ENCODE results near the gene PIK3R2. TPM values are rescaled to one million over a fixed set of nuclear protein-coding genes. Genes with fewer than 3 reads are reported as not detected.

PIK3R2 gene
- total and polyA plus RNA-seq, 2 of the 13 experiments (the other 11 are each of a cell fraction or from before 2014, with no cell fraction given), result 18.6 to 25.3 TPM

GRCh38 chr19:18109341-18109732 is 43.6 kb upstream of the PIK3R2 start (continued):
- TF ChIP-seq, protein P1, sequence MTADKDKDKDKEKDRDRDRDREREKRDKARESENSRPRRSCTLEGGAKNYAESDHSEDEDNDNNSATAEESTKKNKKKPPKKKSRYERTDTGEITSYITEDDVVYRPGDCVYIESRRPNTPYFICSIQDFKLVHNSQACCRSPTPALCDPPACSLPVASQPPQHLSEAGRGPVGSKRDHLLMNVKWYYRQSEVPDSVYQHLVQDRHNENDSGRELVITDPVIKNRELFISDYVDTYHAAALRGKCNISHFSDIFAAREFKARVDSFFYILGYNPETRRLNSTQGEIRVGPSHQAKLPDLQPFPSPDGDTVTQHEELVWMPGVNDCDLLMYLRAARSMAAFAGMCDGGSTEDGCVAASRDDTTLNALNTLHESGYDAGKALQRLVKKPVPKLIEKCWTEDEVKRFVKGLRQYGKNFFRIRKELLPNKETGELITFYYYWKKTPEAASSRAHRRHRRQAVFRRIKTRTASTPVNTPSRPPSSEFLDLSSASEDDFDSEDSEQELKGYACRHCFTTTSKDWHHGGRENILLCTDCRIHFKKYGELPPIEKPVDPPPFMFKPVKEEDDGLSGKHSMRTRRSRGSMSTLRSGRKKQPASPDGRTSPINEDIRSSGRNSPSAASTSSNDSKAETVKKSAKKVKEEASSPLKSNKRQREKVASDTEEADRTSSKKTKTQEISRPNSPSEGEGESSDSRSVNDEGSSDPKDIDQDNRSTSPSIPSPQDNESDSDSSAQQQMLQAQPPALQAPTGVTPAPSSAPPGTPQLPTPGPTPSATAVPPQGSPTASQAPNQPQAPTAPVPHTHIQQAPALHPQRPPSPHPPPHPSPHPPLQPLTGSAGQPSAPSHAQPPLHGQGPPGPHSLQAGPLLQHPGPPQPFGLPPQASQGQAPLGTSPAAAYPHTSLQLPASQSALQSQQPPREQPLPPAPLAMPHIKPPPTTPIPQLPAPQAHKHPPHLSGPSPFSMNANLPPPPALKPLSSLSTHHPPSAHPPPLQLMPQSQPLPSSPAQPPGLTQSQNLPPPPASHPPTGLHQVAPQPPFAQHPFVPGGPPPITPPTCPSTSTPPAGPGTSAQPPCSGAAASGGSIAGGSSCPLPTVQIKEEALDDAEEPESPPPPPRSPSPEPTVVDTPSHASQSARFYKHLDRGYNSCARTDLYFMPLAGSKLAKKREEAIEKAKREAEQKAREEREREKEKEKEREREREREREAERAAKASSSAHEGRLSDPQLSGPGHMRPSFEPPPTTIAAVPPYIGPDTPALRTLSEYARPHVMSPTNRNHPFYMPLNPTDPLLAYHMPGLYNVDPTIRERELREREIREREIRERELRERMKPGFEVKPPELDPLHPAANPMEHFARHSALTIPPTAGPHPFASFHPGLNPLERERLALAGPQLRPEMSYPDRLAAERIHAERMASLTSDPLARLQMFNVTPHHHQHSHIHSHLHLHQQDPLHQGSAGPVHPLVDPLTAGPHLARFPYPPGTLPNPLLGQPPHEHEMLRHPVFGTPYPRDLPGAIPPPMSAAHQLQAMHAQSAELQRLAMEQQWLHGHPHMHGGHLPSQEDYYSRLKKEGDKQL (CRISPR knock-in tag; IDR thresholded peaks at IDR 0.05; ENCODE audit: low read depth), result no peak
- TF ChIP-seq SCMH1 (CRISPR knock-in tag; IDR thresholded peaks at IDR 0.05; ENCODE audit: borderline replicate concordance) (no peak), AGO1 (IDR thresholded peaks at IDR 0.05; ENCODE audit: low read depth, low read length, poor library complexity, severe bottlenecking) (no peak), ZNF33B (CRISPR knock-in tag; IDR thresholded peaks at IDR 0.05) (no peak; the same call in 1 of the 2 replicates), ZNF205 (CRISPR knock-in tag; IDR thresholded peaks at IDR 0.05) (0 out of 2 replicates have a peak, but pooled peaks have one; percentile 15), CEBPG (CRISPR knock-in tag; IDR thresholded peaks at IDR 0.05) (no peak), NFE2L2 (IDR thresholded peaks at IDR 0.05; ENCODE audit: low read length) (no peak), RAD21 (CRISPR knock-in tag; IDR thresholded peaks at IDR 0.05) (no peak), ZNF83 (CRISPR knock-in tag; IDR thresholded peaks at IDR 0.05; ENCODE audit: borderline replicate concordance) (no peak), RFX5 (IDR thresholded peaks at IDR 0.05; ENCODE audit: low read depth, low read length) (no peak), KDM5B (CRISPR knock-in tag; IDR thresholded peaks at IDR 0.05; ENCODE audit: borderline replicate concordance) (peak; percentile 37; the same call in 1 of the 2 replicates)
- TF ChIP-seq, protein P2, sequence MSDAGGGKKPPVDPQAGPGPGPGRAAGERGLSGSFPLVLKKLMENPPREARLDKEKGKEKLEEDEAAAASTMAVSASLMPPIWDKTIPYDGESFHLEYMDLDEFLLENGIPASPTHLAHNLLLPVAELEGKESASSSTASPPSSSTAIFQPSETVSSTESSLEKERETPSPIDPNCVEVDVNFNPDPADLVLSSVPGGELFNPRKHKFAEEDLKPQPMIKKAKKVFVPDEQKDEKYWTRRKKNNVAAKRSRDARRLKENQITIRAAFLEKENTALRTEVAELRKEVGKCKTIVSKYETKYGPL (CRISPR knock-in tag; IDR thresholded peaks at IDR 0.05), result no peak
- TF ChIP-seq, protein P3, sequence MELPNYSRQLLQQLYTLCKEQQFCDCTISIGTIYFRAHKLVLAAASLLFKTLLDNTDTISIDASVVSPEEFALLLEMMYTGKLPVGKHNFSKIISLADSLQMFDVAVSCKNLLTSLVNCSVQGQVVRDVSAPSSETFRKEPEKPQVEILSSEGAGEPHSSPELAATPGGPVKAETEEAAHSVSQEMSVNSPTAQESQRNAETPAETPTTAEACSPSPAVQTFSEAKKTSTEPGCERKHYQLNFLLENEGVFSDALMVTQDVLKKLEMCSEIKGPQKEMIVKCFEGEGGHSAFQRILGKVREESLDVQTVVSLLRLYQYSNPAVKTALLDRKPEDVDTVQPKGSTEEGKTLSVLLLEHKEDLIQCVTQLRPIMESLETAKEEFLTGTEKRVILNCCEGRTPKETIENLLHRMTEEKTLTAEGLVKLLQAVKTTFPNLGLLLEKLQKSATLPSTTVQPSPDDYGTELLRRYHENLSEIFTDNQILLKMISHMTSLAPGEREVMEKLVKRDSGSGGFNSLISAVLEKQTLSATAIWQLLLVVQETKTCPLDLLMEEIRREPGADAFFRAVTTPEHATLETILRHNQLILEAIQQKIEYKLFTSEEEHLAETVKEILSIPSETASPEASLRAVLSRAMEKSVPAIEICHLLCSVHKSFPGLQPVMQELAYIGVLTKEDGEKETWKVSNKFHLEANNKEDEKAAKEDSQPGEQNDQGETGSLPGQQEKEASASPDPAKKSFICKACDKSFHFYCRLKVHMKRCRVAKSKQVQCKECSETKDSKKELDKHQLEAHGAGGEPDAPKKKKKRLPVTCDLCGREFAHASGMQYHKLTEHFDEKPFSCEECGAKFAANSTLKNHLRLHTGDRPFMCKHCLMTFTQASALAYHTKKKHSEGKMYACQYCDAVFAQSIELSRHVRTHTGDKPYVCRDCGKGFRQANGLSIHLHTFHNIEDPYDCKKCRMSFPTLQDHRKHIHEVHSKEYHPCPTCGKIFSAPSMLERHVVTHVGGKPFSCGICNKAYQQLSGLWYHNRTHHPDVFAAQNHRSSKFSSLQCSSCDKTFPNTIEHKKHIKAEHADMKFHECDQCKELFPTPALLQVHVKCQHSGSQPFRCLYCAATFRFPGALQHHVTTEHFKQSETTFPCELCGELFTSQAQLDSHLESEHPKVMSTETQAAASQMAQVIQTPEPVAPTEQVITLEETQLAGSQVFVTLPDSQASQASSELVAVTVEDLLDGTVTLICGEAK (IDR thresholded peaks at IDR 0.05), result no peak
- TF ChIP-seq, protein P3 (CRISPR knock-in tag; IDR thresholded peaks at IDR 0.05), result no peak; the same call in 1 of the 2 replicates
